Measurements from ENCODE around the gene TSEN34. TPM values are rescaled to one million over a fixed set of nuclear protein-coding genes. Genes with fewer than 3 reads are reported as not detected.
A peak's percentile ranks its signal among the peaks of the same experiment; 100 is the strongest.

TSEN34 gene
- total RNA-seq, 1 experiment from 2014 or later, result 64.7 TPM

DNA sequence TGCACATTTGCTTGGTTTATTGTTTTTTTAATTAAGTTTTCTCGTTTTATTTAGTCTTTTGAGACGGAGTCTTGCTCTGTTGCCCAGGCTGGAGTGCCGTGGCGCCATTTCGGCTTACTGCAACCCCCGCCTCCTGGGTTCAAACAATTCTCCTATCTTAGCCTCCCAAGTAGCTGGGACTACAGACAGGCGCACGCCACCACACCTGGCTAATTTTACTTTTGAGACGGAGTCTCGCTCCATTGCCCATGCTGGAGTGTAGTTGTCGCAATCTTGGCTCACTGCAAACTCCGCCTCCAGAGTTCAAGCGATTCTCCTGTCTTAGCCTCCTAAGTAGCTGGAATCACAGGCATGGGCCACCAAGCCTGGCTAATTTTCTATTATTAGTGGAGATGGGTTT, 10.9 kb downstream of the TSEN34 start:
- peak overlapping the region; percentile 97 for H3K27ac ChIP-seq (ENCODE audit: low read depth, low read length, poor library complexity, severe bottlenecking)
- H3K9me3 ChIP-seq (ENCODE audit: low read depth, low read length, poor library complexity, severe bottlenecking), result no peaks in the 10 kb centered on the region
- DNase-seq (ENCODE audit: low spot score), result no peak
- peak overlapping the region; percentile 90 for H3K4me3 ChIP-seq (ENCODE audit: low read depth, low read length, poor library complexity, severe bottlenecking)
- TF ChIP-seq EZH2 (IDR thresholded peaks at IDR 0.05; ENCODE audit: borderline replicate concordance, low read depth, low read length, poor library complexity, severe bottlenecking), result no peak
- TF ChIP-seq, protein P1, sequence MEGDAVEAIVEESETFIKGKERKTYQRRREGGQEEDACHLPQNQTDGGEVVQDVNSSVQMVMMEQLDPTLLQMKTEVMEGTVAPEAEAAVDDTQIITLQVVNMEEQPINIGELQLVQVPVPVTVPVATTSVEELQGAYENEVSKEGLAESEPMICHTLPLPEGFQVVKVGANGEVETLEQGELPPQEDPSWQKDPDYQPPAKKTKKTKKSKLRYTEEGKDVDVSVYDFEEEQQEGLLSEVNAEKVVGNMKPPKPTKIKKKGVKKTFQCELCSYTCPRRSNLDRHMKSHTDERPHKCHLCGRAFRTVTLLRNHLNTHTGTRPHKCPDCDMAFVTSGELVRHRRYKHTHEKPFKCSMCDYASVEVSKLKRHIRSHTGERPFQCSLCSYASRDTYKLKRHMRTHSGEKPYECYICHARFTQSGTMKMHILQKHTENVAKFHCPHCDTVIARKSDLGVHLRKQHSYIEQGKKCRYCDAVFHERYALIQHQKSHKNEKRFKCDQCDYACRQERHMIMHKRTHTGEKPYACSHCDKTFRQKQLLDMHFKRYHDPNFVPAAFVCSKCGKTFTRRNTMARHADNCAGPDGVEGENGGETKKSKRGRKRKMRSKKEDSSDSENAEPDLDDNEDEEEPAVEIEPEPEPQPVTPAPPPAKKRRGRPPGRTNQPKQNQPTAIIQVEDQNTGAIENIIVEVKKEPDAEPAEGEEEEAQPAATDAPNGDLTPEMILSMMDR (conservative IDR thresholded peaks at IDR 0.05; ENCODE audit: low read depth, low read length), result no peak
- H3K27me3 ChIP-seq (replicated peaks; ENCODE audit: insufficient read depth, low read depth, low read length, poor library complexity), result no peaks in the 10 kb centered on the region
- H3K4me1 ChIP-seq (ENCODE audit: insufficient read depth, low read length, poor library complexity, severe bottlenecking), result peaks cover 36% of the 10 kb centered on the region
- no TSS peak for BruUV-seq (replicated peaks)
- POLR2A ChIA-PET (ENCODE audit: low non-redundant PET), result interaction anchor here (0.7 kb wide), 1 partner anchor 11 kb away, joined by 3 read pairs; the partner anchor contains the start of gene TSEN34
- CTCF ChIA-PET, result no interaction called here
- intact Hi-C loops (cut with micrococcal nuclease; ENCODE audit: unreplicated experiment), result no loop called here
- peaks cover 60% of the 10 kb centered on the region for H3K36me3 ChIP-seq (ENCODE audit: insufficient read depth, low read length, poor library complexity, severe bottlenecking)

DNA sequence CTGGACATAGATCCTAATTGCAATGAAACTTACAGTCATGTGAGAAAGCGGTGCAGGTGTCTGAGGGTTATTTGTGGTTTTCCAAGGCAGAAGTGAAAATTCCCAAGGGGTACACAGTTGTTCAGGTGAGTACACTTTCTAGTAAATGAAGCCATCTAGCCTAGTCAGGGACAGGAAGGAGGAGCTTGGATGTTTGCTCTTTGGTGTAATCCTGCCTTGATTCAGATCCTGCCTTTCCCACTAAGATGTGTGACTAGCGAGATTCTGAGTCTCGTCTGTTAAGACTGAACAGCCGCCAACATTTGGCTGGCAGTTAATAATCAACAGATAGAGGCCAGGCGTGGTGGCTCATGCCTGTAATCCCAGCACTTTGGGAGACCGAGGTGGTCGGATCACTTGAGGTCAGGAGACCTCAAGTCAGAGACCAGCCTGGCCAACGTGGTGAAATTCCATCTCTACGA, 12.1 kb downstream of the TSEN34 start:
- DNase-seq (ENCODE audit: low spot score), result no peak
- intact Hi-C loops (cut with micrococcal nuclease; ENCODE audit: unreplicated experiment), result no loop called here
- TF ChIP-seq EZH2 (IDR thresholded peaks at IDR 0.05; ENCODE audit: borderline replicate concordance, low read depth, low read length, poor library complexity, severe bottlenecking), result no peak
- TF ChIP-seq, protein P1 (conservative IDR thresholded peaks at IDR 0.05; ENCODE audit: low read depth, low read length), result no peak
- ChIA-PET POLR2A (ENCODE audit: low non-redundant PET) (interaction anchor here (1.4 kb wide), 1 partner anchor 66 kb away, joined by 3 read pairs; the partner anchor contains the start of gene CNOT3), CTCF (no interaction called here)
- no peaks in the 10 kb centered on the region for H3K27me3 ChIP-seq (replicated peaks; ENCODE audit: insufficient read depth, low read depth, low read length, poor library complexity)
- H3K9me3 ChIP-seq (ENCODE audit: low read depth, low read length, poor library complexity, severe bottlenecking), result no peaks in the 10 kb centered on the region
- peaks cover 72% of the 10 kb centered on the region for H3K36me3 ChIP-seq (ENCODE audit: insufficient read depth, low read length, poor library complexity, severe bottlenecking)
- H3K4me1 ChIP-seq (ENCODE audit: insufficient read depth, low read length, poor library complexity, severe bottlenecking), result peaks cover 36% of the 10 kb centered on the region
- peak overlapping the region; percentile 15 for H3K27ac ChIP-seq (ENCODE audit: low read depth, low read length, poor library complexity, severe bottlenecking)
- no TSS peak for BruUV-seq (replicated peaks)
- H3K4me3 ChIP-seq (ENCODE audit: low read depth, low read length, poor library complexity, severe bottlenecking), result peak overlapping the region; percentile 90

DNA sequence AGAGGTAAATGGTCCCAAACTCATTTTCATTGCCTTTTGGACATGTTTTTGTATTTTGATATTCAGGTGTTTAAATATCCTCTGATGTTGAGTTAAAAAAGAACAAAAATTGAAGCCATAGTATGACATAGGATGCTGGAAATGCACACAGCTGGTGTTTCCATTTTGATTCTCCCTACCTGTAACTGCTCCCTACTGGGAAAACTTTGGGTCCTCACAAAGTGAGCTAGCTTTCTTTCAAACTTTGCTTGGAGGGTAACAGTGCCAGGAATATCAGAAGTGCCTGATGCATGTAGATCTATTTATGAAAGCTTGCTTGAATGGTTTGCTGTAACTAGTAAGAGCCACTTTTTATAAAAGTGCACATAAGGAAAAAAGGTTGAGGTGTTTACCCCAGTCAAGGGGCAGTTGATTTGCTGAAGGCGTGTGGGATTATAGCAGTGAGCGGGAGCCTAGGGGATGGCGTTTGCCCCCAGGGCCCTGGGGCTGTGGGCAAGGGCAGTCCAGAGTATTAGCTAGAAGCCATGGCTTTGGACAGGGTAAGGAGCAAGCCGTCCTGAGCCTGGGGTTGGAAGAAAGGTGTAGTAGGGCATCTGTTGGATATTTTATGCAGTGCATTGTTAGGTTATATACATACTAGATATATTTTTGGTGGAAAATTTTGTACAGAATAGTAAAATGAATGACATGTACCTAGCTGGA, 13.8 kb downstream of the TSEN34 start:
- Histone ChIP-seq H3K4me3 (ENCODE audit: low read depth, low read length, poor library complexity, severe bottlenecking) (peak overlapping the region; percentile 90), H3K27ac (ENCODE audit: low read depth, low read length, poor library complexity, severe bottlenecking) (peak overlapping the region; percentile 57), H3K36me3 (ENCODE audit: insufficient read depth, low read length, poor library complexity, severe bottlenecking) (peaks cover 77% of the 10 kb centered on the region), H3K4me1 (ENCODE audit: insufficient read depth, low read length, poor library complexity, severe bottlenecking) (peaks cover 52% of the 10 kb centered on the region), H3K27me3 (replicated peaks; ENCODE audit: insufficient read depth, low read depth, low read length, poor library complexity) (no peaks in the 10 kb centered on the region), H3K9me3 (ENCODE audit: low read depth, low read length, poor library complexity, severe bottlenecking) (no peaks in the 10 kb centered on the region)
- CTCF ChIA-PET, result no interaction called here
- BruUV-seq (replicated peaks), result no TSS peak
- POLR2A ChIA-PET (ENCODE audit: low non-redundant PET), result interaction anchor here (0.6 to 0.8 kb wide), 2 partner anchors 9 to 68 kb away, joined by 3 read pairs; no protein-coding TSS in a partner anchor
- DNase-seq (ENCODE audit: low spot score), result no peak
- TF ChIP-seq EZH2 (IDR thresholded peaks at IDR 0.05; ENCODE audit: borderline replicate concordance, low read depth, low read length, poor library complexity, severe bottlenecking), result no peak
- TF ChIP-seq, protein P1 (conservative IDR thresholded peaks at IDR 0.05; ENCODE audit: low read depth, low read length), result no peak
- intact Hi-C loops (cut with micrococcal nuclease; ENCODE audit: unreplicated experiment), result no loop called here
